WTC11 (cell line): ENCODE data around the gene VWA5A. TPM values are rescaled to one million over a fixed set of nuclear protein-coding genes. Genes with fewer than 3 reads are reported as not detected.

Experiments
- ATAC-seq: fragments of 200-7000 bp; cut with Tn5 transposase; 2 replicates; pipeline ENCODE4 v1.10.0; 2021; ENCODE audit warnings: mild to moderate bottlenecking, moderate library complexity
- CTCF ChIA-PET: fragments of 300-600 bp; sonication (Branson Sonifier 250); formaldehyde crosslinking; loops from one replicate; lab custom pipeline; 2021; ENCODE audit warnings: antibody characterized with exemption; lab: Charles Lee
- POLR2A ChIA-PET: fragments of 350-600 bp; sonication (Branson Sonifier 250); formaldehyde crosslinking; loops from one replicate; lab custom pipeline; 2021; ENCODE audit warnings: antibody characterized with exemption; lab: Charles Lee
- DNase-seq: peaks from one replicate; pipeline ENCODE4 v3.0.0; 2021; ENCODE audit warnings: low spot score
- H3K27ac Mint-ChIP-seq: 2 replicates; pipeline ENCODE4 v1.8.0; 2021; ENCODE audit warnings: mixed read lengths
- H3K27me3 Mint-ChIP-seq: 2 replicates; pipeline ENCODE4 v1.8.0; 2021; ENCODE audit warnings: low read depth, mild to moderate bottlenecking, moderate library complexity, mixed read lengths
- H3K36me3 Mint-ChIP-seq: 2 replicates; pipeline ENCODE4 v1.8.0; 2021; ENCODE audit warnings: mixed read lengths
- H3K4me1 Mint-ChIP-seq: 2 replicates; pipeline ENCODE4 v1.8.0; 2022; ENCODE audit warnings: mixed read lengths
- H3K4me3 Mint-ChIP-seq: 2 replicates; pipeline ENCODE4 v1.8.0; 2021; ENCODE audit warnings: mild to moderate bottlenecking, moderate library complexity, mixed read lengths
- H3K9me3 Mint-ChIP-seq: 2 replicates; pipeline ENCODE4 v1.8.0; 2021; ENCODE audit warnings: mixed read lengths
- ETV6 ChIP-seq: sonication (generic); formaldehyde crosslinking; IDR thresholded peaks from 2 replicates; pipeline ENCODE4 v1.8.1; 2022; ENCODE audit warnings: mild to moderate bottlenecking, missing genetic modification reagents
- FOXJ3 ChIP-seq: sonication (generic); formaldehyde crosslinking; IDR thresholded peaks from 2 replicates; pipeline ENCODE4 v1.9.0; 2021; ENCODE audit warnings: missing genetic modification reagents, mild to moderate bottlenecking, borderline replicate concordance
- JAZF1 ChIP-seq: fragments of 250-450 bp; sonication (Bioruptor Pico); IDR thresholded peaks from 2 replicates; pipeline ENCODE4 v1.9.0; 2021; ENCODE audit warnings: moderate library complexity, mild to moderate bottlenecking, inconsistent platforms
- MXD4 ChIP-seq: fragments of 250-450 bp; sonication (Bioruptor Pico); IDR thresholded peaks from 2 replicates; pipeline ENCODE4 v1.8.0; 2021; ENCODE audit warnings: mild to moderate bottlenecking, moderate library complexity, borderline replicate concordance
- RORB ChIP-seq: fragments of 250-450 bp; sonication (Bioruptor Pico); IDR thresholded peaks from 2 replicates; pipeline ENCODE4 v1.9.0; 2021; ENCODE audit warnings: mild to moderate bottlenecking
- SMAD3 ChIP-seq: sonication (generic); formaldehyde crosslinking; IDR thresholded peaks from 2 replicates; pipeline ENCODE4 v1.8.0; 2022; ENCODE audit warnings: missing genetic modification reagents, mild to moderate bottlenecking, borderline replicate concordance
- ZNF671 ChIP-seq: fragments of 250-450 bp; sonication (Bioruptor Pico); IDR thresholded peaks from 2 replicates; pipeline ENCODE4 v1.8.0; 2021; ENCODE audit warnings: mild to moderate bottlenecking
- total RNA-seq: library from RNA; stranded (reverse); gene quantifications from 3 replicates; pipeline ENCODE4 v1.2.3, GENCODE V29; 2021
- TF ChIP-seq, protein P1 (sequence below): fragments of 250-450 bp; sonication (Bioruptor Pico); IDR thresholded peaks from 2 replicates; pipeline ENCODE4 v1.9.0; 2021; ENCODE audit warnings: moderate library complexity, mild to moderate bottlenecking, inconsistent platforms, borderline replicate concordance
- TF ChIP-seq, protein P2 (sequence below): sonication (generic); formaldehyde crosslinking; IDR thresholded peaks from 2 replicates; pipeline ENCODE4 v1.8.0; 2022; ENCODE audit warnings: missing genetic modification reagents
- TF ChIP-seq, protein P3 (sequence below): fragments of 200-600 bp; IDR thresholded peaks from 2 replicates; pipeline ENCODE4 v1.8.0; 2022; ENCODE audit warnings: antibody characterized with exemption
- TF ChIP-seq, protein P4 (sequence below): sonication (generic); formaldehyde crosslinking; IDR thresholded peaks from 2 replicates; pipeline ENCODE4 v1.8.1; 2023; ENCODE audit warnings: mild to moderate bottlenecking, moderate library complexity, missing genetic modification reagents
- TF ChIP-seq, protein P5 (sequence below): sonication (generic); formaldehyde crosslinking; IDR thresholded peaks from 2 replicates; pipeline ENCODE4 v1.8.1; 2023; ENCODE audit warnings: mild to moderate bottlenecking, missing genetic modification reagents
- TF ChIP-seq, protein P6 (sequence below): sonication (generic); formaldehyde crosslinking; IDR thresholded peaks from 2 replicates; pipeline ENCODE4 v1.8.1; 2022; ENCODE audit warnings: missing genetic modification reagents, borderline replicate concordance
- TF ChIP-seq, protein P7 (sequence below): sonication (generic); formaldehyde crosslinking; IDR thresholded peaks from 2 replicates; pipeline ENCODE4 v1.8.1; 2023; ENCODE audit warnings: mild to moderate bottlenecking, missing genetic modification reagents, moderate library complexity
- TF ChIP-seq, protein P8 (sequence below): sonication (generic); formaldehyde crosslinking; IDR thresholded peaks from 2 replicates; pipeline ENCODE4 v1.8.0; 2023; ENCODE audit warnings: mild to moderate bottlenecking, missing genetic modification reagents
- TF ChIP-seq, protein P9 (sequence below): sonication (generic); formaldehyde crosslinking; IDR thresholded peaks from 2 replicates; pipeline ENCODE4 v1.8.0; 2023; ENCODE audit warnings: missing genetic modification reagents

The VWA5A gene
- total RNA-seq, 1 experiment from 2014 or later, result 19.5 TPM

DNA sequence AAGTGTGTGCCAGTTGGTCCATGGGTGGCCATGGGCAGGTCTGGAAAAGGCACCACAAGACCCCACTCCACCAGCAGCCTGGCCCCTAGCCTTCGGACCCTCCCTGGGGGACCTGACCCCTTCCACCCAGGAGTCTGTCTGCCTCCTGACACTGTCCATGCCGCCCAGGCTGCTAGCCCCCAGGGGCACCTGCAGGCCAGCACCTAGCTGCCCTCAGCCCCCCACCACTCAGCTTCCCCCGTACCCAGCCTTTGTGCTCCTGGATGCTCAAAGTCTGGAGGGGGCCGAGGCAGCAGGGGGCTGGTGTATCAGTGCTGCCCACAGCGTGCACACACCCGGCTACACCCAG is 39.8 kb upstream of the VWA5A start (continued):
- TF ChIP-seq RORB (CRISPR knock-in tag) (no peak), ZNF671 (CRISPR knock-in tag) (no peak), FOXJ3 (CRISPR knock-in tag) (no peak), ETV6 (CRISPR knock-in tag) (no peak)
- TF ChIP-seq, protein P1, sequence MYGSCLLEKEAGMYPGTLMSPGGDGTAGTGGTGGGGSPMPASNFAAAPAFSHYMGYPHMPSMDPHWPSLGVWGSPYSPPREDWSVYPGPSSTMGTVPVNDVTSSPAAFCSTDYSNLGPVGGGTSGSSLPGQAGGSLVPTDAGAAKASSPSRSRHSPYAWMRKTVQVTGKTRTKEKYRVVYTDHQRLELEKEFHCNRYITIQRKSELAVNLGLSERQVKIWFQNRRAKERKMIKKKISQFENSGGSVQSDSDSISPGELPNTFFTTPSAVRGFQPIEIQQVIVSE (CRISPR knock-in tag), result no peak
- TF ChIP-seq, protein P2, sequence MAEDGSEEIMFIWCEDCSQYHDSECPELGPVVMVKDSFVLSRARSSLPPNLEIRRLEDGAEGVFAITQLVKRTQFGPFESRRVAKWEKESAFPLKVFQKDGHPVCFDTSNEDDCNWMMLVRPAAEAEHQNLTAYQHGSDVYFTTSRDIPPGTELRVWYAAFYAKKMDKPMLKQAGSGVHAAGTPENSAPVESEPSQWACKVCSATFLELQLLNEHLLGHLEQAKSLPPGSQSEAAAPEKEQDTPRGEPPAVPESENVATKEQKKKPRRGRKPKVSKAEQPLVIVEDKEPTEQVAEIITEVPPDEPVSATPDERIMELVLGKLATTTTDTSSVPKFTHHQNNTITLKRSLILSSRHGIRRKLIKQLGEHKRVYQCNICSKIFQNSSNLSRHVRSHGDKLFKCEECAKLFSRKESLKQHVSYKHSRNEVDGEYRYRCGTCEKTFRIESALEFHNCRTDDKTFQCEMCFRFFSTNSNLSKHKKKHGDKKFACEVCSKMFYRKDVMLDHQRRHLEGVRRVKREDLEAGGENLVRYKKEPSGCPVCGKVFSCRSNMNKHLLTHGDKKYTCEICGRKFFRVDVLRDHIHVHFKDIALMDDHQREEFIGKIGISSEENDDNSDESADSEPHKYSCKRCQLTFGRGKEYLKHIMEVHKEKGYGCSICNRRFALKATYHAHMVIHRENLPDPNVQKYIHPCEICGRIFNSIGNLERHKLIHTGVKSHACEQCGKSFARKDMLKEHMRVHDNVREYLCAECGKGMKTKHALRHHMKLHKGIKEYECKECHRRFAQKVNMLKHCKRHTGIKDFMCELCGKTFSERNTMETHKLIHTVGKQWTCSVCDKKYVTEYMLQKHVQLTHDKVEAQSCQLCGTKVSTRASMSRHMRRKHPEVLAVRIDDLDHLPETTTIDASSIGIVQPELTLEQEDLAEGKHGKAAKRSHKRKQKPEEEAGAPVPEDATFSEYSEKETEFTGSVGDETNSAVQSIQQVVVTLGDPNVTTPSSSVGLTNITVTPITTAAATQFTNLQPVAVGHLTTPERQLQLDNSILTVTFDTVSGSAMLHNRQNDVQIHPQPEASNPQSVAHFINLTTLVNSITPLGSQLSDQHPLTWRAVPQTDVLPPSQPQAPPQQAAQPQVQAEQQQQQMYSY (CRISPR knock-in tag), result no peak
- TF ChIP-seq, protein P3, sequence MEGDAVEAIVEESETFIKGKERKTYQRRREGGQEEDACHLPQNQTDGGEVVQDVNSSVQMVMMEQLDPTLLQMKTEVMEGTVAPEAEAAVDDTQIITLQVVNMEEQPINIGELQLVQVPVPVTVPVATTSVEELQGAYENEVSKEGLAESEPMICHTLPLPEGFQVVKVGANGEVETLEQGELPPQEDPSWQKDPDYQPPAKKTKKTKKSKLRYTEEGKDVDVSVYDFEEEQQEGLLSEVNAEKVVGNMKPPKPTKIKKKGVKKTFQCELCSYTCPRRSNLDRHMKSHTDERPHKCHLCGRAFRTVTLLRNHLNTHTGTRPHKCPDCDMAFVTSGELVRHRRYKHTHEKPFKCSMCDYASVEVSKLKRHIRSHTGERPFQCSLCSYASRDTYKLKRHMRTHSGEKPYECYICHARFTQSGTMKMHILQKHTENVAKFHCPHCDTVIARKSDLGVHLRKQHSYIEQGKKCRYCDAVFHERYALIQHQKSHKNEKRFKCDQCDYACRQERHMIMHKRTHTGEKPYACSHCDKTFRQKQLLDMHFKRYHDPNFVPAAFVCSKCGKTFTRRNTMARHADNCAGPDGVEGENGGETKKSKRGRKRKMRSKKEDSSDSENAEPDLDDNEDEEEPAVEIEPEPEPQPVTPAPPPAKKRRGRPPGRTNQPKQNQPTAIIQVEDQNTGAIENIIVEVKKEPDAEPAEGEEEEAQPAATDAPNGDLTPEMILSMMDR, result no peak
- TF ChIP-seq, protein P4, sequence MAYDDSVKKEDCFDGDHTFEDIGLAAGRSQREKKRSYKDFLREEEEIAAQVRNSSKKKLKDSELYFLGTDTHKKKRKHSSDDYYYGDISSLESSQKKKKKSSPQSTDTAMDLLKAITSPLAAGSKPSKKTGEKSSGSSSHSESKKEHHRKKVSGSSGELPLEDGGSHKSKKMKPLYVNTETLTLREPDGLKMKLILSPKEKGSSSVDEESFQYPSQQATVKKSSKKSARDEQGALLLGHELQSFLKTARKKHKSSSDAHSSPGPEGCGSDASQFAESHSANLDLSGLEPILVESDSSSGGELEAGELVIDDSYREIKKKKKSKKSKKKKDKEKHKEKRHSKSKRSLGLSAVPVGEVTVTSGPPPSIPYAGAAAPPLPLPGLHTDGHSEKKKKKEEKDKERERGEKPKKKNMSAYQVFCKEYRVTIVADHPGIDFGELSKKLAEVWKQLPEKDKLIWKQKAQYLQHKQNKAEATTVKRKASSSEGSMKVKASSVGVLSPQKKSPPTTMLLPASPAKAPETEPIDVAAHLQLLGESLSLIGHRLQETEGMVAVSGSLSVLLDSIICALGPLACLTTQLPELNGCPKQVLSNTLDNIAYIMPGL (CRISPR knock-in tag), result no peak

DNA sequence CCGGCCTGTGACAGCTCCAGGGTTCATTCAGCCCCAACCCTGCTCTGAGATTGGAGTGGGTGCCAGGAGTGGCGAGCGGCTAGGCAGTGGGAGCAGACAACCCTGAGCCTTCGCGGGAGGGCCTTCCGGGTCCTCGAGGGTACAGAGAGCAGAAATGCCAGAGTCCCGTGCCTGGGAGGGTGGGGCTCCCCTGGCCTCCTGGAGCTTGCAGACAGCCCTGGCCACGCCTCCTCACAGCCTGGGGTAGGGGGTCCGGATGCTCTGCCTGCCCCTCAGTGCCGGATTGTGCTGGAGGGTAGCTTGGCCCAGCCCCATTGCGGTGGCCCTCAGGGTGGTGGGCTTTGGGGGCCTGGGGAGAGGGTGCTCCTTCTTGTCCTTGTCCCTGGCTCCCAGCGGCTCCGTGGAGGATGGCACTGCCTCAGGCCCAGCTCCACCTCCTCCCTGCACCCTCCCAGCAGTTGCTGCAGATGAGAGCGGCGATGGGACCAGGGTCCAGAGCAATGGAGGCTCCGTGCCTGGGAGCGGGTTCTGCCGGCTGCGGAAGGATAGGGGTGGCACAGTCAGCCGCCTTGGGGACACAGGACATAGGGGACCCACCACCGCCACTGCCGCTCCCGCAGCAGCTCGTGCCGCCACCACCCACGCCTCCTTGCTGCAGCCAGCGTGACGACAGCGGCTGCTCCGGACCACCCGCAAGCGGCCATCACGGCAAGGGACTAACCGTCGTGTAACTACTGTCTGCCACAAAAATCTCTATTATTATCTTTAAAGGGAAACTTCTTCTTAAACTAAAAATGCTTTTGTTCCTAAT is 39.2 kb upstream of the VWA5A start:
- DNase-seq, result peak; percentile 26
- Mint-ChIP-seq H3K9me3 (no peaks in the 10 kb centered on the region), H3K27ac (no peak overlapping the region), H3K27me3 (no peaks in the 10 kb centered on the region), H3K4me1 (peaks cover 10% of the 10 kb centered on the region), H3K36me3 (no peaks in the 10 kb centered on the region), H3K4me3 (peak overlapping the region; percentile 55)
- ChIA-PET POLR2A (no interaction called here), CTCF (interaction anchor here (1.4 to 4.0 kb wide), 3 partner anchors 24 to 118 kb away, joined by 3 to 17 read pairs (median 10); no protein-coding TSS in a partner anchor)
- peak; percentile 54 for ATAC-seq
- no peak for TF ChIP-seq RORB (CRISPR knock-in tag)
- TF ChIP-seq, protein P5, sequence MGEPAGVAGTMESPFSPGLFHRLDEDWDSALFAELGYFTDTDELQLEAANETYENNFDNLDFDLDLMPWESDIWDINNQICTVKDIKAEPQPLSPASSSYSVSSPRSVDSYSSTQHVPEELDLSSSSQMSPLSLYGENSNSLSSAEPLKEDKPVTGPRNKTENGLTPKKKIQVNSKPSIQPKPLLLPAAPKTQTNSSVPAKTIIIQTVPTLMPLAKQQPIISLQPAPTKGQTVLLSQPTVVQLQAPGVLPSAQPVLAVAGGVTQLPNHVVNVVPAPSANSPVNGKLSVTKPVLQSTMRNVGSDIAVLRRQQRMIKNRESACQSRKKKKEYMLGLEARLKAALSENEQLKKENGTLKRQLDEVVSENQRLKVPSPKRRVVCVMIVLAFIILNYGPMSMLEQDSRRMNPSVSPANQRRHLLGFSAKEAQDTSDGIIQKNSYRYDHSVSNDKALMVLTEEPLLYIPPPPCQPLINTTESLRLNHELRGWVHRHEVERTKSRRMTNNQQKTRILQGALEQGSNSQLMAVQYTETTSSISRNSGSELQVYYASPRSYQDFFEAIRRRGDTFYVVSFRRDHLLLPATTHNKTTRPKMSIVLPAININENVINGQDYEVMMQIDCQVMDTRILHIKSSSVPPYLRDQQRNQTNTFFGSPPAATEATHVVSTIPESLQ (CRISPR knock-in tag), result no peak
- TF ChIP-seq, protein P6, sequence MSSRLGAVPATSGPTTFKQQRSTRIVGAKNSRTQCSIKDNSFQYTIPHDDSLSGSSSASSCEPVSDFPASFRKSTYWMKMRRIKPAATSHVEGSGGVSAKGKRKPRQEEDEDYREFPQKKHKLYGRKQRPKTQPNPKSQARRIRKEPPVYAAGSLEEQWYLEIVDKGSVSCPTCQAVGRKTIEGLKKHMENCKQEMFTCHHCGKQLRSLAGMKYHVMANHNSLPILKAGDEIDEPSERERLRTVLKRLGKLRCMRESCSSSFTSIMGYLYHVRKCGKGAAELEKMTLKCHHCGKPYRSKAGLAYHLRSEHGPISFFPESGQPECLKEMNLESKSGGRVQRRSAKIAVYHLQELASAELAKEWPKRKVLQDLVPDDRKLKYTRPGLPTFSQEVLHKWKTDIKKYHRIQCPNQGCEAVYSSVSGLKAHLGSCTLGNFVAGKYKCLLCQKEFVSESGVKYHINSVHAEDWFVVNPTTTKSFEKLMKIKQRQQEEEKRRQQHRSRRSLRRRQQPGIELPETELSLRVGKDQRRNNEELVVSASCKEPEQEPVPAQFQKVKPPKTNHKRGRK (CRISPR knock-in tag), result no peak
- TF ChIP-seq, protein P7, sequence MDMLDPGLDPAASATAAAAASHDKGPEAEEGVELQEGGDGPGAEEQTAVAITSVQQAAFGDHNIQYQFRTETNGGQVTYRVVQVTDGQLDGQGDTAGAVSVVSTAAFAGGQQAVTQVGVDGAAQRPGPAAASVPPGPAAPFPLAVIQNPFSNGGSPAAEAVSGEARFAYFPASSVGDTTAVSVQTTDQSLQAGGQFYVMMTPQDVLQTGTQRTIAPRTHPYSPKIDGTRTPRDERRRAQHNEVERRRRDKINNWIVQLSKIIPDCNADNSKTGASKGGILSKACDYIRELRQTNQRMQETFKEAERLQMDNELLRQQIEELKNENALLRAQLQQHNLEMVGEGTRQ (CRISPR knock-in tag), result no peak
- TF ChIP-seq ZNF671 (CRISPR knock-in tag), result no peak
- no peak for TF ChIP-seq JAZF1 (CRISPR knock-in tag)
- TF ChIP-seq, protein P8, sequence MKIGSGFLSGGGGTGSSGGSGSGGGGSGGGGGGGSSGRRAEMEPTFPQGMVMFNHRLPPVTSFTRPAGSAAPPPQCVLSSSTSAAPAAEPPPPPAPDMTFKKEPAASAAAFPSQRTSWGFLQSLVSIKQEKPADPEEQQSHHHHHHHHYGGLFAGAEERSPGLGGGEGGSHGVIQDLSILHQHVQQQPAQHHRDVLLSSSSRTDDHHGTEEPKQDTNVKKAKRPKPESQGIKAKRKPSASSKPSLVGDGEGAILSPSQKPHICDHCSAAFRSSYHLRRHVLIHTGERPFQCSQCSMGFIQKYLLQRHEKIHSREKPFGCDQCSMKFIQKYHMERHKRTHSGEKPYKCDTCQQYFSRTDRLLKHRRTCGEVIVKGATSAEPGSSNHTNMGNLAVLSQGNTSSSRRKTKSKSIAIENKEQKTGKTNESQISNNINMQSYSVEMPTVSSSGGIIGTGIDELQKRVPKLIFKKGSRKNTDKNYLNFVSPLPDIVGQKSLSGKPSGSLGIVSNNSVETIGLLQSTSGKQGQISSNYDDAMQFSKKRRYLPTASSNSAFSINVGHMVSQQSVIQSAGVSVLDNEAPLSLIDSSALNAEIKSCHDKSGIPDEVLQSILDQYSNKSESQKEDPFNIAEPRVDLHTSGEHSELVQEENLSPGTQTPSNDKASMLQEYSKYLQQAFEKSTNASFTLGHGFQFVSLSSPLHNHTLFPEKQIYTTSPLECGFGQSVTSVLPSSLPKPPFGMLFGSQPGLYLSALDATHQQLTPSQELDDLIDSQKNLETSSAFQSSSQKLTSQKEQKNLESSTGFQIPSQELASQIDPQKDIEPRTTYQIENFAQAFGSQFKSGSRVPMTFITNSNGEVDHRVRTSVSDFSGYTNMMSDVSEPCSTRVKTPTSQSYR (CRISPR knock-in tag), result no peak
- TF ChIP-seq MXD4 (CRISPR knock-in tag), result no peak
- TF ChIP-seq, protein P9, sequence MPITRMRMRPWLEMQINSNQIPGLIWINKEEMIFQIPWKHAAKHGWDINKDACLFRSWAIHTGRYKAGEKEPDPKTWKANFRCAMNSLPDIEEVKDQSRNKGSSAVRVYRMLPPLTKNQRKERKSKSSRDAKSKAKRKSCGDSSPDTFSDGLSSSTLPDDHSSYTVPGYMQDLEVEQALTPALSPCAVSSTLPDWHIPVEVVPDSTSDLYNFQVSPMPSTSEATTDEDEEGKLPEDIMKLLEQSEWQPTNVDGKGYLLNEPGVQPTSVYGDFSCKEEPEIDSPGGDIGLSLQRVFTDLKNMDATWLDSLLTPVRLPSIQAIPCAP (CRISPR knock-in tag), result no peak
- TF ChIP-seq SMAD3 (CRISPR knock-in tag), result no peak
